ENCODE results near the gene ARHGDIG.

DNA sequence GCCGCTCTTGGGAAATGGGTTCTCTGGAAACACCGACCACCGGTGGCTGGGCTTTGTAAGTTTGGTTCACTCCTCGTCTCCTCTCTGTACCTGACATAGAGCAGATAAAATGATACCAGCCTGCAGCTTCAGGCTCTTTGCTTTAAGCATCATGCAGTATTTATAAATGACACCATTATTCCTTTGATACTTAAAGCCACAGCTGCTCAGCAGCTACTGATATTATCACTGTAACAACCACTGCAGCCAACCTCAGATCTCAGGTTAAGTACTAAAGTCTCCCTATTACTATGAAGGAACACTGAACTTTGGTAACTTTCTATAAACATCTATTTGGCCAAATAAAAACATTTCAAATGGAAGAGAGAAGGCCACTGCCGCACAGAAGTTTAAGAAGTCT lies 37.2 kb downstream of the ARHGDIG start:
- TF ChIP-seq, protein P1, sequence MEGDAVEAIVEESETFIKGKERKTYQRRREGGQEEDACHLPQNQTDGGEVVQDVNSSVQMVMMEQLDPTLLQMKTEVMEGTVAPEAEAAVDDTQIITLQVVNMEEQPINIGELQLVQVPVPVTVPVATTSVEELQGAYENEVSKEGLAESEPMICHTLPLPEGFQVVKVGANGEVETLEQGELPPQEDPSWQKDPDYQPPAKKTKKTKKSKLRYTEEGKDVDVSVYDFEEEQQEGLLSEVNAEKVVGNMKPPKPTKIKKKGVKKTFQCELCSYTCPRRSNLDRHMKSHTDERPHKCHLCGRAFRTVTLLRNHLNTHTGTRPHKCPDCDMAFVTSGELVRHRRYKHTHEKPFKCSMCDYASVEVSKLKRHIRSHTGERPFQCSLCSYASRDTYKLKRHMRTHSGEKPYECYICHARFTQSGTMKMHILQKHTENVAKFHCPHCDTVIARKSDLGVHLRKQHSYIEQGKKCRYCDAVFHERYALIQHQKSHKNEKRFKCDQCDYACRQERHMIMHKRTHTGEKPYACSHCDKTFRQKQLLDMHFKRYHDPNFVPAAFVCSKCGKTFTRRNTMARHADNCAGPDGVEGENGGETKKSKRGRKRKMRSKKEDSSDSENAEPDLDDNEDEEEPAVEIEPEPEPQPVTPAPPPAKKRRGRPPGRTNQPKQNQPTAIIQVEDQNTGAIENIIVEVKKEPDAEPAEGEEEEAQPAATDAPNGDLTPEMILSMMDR (IDR thresholded peaks at IDR 0.05), result no peak
- TF ChIP-seq POLR2A (IDR thresholded peaks at IDR 0.05) (no peak), POLR2AphosphoS5 (IDR thresholded peaks at IDR 0.05) (no peak)
